HG03575 (cell line): Measurements from ENCODE around the gene MSL3B.

Source experiments
- ATAC-seq: cut with Tn5 transposase; IDR thresholded peaks from one replicate; pipeline ENCODE4 v1.9.1; 2021; ENCODE audit not compliant: unreplicated experiment, insufficient number of reproducible peaks, low FRiP score; ENCODE audit errors: extremely low read depth

MSL3B gene

DNA sequence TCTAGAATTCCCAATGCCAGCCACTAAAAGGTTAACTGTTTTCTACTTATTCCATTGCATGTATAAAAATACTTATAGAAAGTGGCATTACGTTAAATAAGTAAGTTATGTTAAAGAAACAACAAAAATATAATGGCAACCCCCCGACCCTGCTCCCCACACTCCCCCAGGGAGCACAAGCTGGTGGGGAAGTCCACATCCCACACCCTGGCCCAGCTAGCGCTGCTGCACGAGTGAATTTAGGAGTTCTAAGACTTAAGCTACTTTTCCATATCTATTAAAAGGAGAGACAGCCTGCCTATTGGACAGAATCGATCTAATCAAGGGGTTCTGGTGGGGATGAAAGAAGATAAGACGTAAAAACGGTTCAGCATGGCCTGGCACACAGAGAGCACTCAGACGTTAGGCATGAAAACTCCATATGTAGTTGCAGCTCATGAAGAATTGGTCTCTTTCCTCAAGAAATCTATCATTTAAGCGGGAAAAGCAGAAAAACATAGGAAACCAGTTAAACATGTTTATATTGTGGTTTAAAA is 30.4 kb downstream of the MSL3B start:
- ATAC-seq = no peak

DNA sequence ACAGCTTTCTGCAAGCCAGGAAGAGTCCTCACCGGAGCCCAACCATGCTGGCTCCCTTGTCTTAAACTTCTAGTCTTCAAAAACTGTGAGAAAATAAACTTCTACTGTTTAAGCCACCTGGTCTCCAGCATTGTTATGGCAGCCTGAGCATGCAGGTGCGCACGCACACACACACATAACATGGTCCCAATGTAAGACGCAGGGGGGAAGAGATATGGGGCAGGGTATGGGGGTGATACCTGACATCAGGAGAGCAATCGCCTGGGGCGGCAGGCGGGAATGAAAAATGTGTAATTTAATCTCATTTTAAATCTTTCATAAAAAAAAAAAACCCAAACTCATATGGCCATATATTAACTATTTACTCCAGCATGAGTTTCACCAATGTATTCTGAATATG is 31.8 kb downstream of the MSL3B start:
- ATAC-seq = no peak

DNA sequence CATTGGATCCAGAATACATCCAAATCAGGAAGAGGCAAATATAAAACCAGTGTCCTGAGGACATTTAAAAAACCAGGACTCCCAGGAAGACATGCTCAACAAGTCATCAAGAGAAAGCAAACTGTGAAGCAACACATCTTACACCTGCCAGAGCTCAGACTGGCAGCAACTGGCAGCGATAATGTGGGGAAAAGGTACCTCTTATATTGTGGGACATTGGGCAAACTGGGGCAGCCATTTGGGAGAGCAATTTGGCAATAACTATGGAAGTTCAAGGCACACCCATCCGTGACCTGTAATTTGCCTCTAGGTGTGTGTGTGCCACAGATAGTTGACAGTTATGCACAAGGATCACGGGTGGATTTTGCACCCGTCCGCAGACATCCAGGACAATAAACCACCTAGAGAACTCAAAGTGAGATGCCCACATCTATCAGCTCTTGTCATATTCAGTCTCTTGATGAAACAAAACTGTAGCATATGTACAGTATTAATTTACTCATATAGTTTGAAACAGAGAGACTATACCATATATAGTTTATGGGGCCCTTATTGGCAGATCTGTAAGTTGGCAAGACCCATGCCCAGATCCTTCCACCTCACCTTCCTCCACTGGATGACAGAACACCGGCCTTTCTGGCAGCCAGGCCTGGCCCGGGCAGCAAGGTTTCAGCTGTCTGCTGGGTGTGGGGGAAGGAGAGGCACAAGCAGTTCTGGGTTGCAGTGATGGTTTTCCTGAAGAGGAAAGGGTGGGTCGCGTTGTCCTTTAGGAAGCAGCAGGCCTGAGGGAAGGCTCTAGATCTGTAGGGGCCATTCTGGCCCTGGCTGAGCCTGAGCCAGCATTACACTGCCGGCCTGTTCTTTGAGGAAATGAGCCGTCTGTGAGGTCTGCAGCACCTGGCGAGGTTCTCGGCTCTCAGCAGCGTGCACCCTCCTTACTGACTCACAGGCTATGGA is 32.7 kb downstream of the MSL3B start:
- ATAC-seq = no peak

DNA sequence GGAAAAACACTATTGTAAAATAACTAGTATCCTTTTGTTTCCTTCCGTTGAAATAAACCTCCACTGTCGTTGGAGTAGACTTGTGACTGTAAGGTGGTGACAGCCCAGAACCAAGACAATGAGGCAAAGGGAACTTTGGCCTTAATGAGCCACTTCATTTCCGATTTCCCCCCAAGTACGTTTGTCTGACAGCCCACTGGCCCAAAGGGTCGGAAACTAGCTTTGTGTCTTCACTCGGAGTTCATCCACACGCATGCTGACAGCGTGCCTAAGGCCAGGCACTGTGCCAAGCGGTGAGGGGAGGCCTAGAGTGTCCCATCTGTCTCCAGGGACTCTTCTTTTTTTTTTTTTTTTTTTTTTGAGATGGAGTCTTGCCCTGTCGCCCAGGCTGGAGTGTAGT is 34.8 kb downstream of the MSL3B start:
- no peak for ATAC-seq

DNA sequence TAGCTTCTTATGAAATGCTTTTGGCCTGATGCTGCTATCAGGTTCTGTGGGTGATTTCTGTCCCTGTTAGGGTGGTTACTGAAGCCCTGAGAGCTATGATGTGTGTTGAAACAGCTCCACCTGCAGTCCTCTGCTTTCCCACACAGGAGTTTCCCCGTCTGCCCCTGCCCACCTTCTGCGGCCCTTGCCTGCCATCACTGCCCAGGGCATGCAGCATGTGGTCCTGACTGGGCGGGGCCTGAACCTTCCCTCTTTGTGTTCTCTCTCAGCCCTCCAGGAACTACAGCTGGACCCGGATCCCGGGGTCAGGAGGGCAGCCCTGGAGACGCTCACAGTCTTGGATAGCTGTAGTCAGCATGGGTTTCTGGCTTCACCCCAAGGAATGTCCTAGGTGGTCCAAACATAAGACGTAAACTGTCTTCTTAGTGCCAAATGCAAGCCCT is 35.3 kb downstream of the MSL3B start:
- ATAC-seq = no peak

DNA sequence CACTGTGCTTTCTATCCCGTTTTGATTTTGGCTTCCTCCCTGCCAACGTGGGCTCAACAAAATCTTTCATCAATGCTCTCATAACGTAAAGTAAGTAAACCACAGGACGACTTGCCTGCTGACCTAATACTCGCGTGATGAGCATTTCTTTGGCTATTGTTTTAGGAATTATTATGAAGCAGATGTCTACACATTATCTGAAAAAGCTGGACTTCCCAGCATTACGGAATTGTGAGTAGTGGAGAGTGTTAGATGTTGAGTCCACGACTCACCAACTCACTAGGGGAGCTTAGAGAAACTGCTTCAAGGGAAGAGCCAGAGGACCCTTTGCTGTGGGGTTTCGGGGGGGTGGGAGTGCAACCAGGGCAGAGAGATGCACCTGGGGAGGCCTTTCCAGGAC is 35.8 kb downstream of the MSL3B start:
- ATAC-seq = no peak

DNA sequence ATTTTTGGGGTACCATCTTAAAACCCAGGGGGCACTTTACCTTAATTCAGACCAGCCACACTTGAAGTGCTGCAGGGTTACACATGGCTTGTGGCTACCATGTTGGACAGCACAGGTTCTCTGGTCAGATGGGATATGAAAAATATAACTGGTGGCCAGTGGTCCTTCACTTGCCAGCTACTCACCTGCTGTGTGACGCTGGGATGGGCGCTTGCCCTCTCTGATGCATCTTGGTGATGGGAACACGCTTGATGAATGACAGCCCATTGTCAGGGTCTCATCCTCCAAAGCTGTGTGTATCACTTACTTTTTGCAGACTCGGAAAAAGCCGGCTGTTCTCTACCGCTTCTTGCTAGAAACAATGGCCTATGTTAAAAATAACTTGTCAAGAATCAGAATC is 36.3 kb downstream of the MSL3B start:
- ATAC-seq = no peak

DNA sequence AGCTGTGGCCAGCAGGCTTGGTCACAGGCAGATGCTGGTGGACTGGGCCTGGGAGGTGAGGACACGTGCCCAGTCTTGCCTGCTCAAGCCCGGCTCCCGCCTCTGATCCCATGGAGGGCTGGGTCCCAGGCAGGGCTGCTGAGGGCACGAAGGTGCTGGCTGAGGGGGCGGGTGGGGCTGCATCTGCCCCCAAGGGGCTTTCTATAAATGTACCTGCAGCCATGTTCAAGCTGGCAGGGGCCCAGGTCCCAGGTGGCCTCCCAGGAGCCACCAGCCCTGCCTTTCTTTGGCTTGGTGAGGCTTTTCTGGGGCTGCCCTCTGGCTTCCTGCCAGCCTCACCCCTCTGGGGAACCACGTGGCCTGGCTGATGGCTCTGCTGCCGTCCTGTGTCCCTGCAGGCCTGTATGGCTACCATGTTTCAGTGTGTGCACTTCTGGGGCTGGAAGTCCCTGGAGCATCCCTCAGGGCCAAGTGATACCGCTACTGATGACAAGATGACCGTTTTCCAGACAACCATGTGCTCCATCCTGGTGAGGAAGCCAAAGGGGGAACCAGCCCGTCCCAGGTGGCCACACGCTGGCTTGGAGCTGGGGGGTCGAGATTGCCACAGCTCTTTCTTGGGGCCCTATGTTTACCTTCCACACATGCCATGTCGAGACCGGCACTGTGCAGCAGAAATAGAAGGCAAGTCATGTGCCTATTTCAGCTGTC is 37.0 kb downstream of the MSL3B start:
- ATAC-seq = no peak

DNA sequence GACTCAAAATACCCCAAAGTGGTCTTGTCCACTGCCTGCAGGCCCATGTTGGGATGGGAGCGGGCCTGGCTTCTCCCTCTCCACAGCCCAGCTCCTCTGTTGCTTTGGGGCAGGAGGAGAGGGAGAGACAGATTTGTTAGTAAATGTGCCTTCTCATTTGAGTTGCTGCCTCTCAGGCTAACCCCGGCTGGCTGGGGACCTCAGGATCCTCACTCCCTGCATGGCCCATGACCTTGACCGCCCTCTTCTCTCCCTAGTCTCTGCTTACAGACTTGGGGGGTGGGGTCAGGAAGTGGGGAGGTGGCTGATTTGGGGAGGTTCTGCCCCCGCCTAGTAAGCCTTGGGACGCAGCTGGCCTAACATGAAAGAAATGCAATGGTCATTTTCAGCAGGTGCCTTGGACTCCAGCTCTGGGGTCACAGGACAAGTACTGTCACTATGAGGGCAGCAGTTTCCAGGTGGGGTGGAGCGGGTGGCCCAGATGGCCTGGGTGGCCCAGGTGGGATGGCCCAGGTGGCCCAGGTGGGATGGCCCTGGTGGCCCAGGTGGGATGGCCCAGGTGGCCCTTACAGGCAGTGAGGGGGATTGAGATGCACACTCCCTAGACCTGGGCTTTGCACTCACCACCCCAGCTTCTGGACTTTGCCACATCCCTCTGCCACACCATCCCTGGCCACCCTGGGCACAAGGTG is 37.9 kb downstream of the MSL3B start:
- no peak for ATAC-seq

DNA sequence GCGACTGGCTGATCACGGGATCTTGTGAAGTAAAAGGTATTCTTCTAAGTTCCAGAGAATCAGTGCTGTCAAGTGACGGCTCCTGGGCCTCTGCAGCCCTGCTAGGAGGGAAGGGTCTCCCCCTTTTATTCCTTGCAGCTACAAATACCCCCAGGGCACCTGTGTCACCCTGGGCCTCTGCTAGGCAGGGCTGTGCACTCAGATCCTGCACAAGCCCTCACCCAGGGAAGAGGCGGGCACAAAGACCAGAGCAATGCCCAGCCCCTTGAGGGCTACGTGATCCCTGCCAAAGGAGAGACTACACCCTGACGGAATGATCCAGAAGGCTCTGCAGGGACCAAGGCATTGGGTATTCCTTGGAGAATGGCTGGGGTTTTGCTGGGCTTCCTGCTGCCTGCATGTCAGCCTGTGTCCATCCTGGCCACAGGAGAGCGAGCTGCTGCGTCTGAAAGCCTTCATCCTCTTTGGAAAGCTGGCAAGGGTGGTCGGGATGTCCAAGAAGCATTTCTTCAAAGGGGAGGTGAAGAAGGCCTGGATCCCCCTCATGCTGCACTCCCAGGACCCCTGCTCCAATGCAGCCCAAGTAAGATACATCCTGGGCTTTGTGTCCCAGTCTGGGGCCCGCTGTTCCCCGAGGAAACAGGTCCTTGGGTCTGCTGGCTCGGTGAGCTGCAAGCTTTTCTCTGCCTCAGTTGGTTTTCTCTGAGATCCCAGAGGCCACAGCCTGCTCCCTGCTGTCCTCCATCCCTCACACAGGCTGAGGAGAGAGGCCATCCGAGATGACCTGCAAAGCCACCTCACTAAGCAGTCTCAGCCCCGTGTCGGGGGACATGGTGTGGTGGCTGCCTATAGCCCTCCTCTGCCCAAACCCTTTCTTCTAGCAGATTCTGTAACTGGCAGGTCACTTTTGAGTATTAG is 38.7 kb downstream of the MSL3B start:
- no peak for ATAC-seq

DNA sequence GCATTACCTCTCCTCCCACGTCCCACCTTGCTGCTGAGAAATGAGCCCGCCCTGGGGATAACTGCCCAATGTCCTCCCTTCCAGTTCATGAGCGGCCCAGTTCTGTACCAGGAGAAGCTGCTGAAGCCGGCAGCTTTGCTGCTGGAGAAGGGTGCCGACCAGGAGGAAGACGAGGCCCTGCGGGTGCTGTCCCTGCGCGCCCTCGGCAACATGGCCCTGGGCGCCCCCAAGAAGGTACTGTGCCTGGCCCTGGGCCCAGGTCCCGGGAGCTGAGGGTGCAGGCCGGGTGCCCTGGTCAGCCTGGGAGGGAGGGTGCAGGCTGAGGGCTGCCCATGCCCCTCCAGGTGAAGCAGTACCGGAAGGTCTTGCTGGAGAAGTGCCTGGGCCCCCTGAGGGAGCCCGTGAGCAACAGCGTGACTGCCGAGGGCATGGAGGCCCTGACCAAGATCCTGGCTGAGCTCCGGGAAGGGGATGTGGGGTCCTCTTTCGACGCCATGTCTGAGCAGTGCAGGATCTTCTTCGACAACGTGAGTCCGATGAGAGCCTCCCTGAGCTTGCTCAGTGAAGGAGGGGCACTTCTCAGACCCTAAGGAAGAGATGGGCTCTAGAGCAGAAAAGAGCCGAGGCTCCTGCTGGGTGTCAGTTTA is 39.5 kb downstream of the MSL3B start:
- no peak for ATAC-seq

DNA sequence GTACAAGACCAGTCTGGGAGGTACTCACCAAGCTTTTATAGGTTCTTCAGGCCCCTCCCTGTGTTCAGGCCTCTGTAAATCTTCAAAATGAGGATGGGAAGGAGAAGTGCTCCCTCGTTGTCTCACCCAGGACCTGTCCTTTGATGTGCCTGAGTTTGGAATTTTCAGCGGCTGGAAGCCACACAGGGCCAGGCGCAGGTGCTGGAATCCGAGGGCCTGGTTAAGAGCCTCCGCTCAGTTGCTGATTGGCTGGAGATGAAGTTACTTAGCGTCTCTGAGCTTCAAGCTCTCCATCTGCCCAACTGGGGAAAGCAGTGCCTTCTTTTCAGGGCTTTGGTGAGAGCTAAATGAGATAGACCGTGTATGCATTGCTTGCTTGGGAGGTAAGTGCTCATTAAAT is 43.8 kb downstream of the MSL3B start:
- ATAC-seq = no peak

DNA sequence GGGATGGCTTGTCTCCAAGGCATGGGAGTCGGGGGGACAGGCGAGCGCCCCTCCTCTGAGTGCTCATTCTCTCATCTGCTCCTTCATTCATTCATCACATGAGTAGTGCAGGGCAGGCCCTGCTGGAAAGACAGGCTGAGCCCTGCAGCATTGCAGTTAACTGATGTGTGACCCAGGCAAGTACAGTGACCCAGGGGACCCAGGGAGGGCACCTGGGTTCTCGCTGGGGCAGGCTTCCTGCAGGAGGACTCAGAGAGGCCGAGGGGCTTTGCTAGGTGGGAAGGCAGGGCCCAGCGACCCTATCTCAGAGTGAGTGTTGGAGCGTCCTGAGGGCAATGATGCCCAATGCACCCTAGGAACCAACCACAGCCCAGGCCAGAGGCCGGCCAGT is 44.5 kb downstream of the MSL3B start:
- ATAC-seq = no peak

DNA sequence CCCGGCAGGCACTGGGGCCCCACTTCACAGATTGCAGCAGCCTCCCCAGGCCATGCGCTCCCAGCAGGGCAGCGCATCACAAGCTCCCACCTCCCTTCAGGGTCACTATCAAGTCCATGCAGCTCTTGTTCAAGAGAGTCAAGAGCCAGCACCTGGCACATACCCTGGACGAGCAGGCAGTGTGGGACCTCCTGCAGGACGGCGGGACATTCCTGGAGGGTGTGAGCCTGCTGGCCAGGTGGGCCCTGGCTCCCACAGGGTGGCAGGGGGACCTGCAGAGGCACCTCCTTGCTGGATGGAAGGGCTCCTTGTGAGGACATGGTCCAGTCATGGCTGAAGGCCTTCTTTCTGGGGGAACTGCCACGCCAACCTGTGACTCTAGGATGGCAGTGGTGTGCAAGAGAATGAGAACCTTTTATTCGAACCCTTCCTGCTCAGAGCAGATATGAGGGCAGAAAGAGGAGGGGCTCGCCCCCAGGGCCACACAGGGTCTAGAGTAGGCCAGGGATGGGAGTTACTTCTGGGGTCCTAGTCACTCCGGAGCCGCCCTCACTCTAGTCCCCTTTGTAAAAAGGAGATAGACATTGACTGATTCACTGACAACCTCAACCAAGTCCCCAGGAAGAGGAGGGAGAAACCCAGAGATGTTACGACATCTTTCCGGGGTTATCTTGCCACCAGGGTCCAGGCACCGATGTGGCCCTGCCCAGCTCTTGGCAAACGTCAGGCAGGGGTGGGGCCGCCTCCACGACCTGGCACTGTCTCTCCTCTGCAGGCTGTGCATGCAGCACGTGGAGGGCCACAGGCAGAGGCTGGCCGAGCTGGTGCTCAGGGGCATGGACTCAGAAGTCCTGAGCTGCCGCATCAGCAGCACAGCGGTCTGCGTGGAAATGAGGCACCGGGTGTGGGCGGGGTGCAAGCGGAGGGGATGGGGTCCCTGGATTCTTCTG is 45.1 kb downstream of the MSL3B start:
- ATAC-seq = no peak

DNA sequence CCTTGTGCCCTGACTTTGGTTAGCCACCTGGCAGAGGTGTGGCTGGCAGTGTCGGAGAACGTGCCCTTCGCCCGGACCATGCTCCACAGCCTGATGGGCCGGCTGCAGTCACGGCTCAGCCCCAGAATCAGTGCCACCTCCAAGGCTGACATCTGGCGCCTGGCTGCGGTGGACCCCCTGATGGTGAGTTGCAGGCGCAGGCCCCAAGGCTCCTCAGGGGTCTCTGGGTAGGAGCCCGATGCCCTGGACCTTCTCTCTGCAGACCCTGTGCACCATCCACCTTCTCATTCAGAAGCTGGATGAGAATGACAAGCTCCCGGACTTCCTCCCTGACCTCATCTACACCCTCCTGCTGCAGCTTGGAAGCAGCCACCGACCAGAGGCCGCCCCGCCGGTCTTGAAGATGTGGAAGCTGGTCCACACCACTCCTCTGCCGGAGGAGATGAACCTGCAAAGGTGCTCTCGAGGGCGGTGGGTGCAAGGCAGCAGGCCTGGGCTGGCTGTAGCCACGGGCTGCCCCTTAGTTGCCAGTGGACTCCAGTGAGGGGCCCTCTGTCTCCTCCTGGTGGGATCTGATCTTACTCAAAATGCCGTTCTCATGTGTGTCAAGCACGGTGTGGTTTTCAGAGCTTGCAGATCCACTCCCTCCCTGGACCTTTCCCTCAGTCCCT is 46.0 kb downstream of the MSL3B start:
- ATAC-seq = no peak

DNA sequence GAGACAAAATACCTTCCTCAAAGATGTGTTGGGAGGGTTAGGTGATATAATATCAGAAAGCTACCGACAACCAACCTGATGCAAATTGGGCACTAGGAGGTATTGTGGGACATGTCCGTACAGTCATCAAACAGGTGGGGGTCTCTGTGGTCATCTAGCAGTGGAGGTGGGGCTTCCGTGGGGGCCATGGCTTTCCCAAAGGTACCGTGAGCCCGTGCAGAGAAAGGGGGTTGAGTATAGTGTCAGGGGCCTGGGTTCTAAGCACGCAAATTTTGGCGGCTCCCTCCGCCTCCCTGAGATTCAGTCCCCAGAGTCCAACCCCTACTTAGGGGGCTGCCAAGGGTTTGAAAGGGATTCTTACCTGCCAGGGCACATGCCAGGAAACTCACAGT is 46.5 kb downstream of the MSL3B start:
- ATAC-seq = no peak

DNA sequence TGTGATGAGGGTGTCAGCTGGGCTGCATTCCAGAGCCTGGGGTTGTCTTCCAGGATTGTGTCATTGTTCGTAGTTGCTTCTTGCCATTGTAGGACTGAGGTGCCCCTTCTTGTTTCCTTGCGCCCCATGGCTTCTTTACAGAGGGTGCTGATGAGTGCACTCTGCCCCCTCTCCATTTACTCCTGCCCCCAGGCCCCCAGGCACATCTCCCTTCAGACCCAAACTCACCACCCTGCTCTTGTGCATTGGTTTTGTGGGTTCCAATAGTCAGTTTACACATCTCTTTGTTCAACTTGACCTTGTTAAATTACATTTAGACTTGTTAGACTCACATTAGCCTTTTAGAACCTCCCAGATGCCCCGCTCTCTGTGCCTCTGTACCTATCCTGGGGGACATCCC is 47.0 kb downstream of the MSL3B start:
- no peak for ATAC-seq
